GM19438 (cell line): ENCODE measurements around the gene ZNF165.
"Not testable (repeated sequence)": the region's sequence is repeated elsewhere in the genome, so short reads cannot be mapped to it uniquely, and the experiment has no call there.

Experiments used
- ATAC-seq: cut with Tn5 transposase; IDR thresholded peaks from one replicate; pipeline ENCODE4 v1.9.1; 2021; ENCODE audit warnings: low read depth; ENCODE audit not compliant: unreplicated experiment

Gene ZNF165

GRCh38 chr6:28118217-28118616 lies 37.8 kb downstream of the ZNF165 start:
- ATAC-seq: no peak

DNA sequence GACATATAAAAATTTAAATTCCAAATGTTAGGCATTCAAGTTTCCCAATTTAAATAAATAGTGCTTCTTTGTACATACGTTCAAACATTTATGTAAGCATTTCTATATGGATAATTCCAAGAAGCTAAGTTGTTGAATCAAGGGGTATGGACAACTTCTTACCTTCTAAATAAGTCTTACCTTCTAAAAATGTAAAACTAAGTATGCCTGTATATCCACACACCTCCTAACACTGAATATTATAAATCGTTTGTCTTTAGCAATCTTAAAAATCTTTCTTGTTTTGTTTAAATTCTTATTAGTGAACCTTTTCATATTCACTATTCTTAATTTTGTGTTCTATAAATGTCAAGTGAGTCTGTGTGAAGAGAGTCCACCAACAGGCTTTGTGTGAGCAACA lies 41.5 kb downstream of the ZNF165 start:
- ATAC-seq: no peak

DNA sequence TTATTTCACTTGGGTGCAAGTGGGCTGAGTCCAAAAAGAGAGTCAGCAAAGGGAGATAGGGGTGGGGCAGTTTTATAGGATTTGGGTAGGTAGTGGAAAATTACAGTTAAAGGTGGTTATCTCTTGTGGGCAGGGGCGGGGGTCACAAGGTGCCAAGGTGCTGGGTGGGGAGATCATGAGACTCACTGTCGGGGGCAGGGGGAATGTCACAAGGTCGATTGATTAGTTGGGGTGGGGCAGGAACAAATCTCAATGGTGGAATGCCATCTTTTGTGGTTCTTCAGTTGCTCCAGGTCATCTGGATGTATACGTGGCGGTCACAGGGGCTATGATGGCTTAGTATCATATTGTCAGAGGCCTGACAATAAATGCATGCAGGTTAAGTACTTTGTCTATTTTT lies 41.9 kb downstream of the ZNF165 start:
- ATAC-seq: not testable (repeated sequence)

GRCh38 chr6:28124350-28124970 lies 44.1 kb downstream of the ZNF165 start, which contains the start of gene ZSCAN16:
TSS of gene ZSCAN16 (plus strand) at chr6:28124609. CDS start at chr6:28125444, 835 bp downstream.
- peak; percentile 97 for ATAC-seq

GRCh38 chr6:28124971-28125353 lies 44.6 kb downstream of the ZNF165 start:
- ATAC-seq: no peak

DNA sequence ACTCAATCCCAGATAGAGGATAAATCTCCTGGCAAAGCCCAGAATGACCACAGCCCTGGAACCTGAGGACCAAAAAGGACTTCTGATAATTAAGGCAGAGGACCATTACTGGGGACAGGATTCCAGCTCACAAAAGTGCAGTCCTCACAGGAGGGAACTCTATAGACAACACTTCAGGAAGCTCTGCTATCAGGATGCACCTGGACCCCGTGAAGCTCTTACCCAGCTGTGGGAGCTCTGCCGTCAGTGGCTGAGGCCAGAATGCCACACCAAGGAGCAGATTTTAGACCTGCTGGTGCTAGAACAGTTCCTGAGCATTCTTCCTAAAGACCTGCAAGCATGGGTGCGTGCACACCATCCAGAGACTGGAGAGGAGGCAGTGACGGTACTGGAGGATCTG lies 45.0 kb downstream of the ZNF165 start:
- no peak for ATAC-seq

DNA sequence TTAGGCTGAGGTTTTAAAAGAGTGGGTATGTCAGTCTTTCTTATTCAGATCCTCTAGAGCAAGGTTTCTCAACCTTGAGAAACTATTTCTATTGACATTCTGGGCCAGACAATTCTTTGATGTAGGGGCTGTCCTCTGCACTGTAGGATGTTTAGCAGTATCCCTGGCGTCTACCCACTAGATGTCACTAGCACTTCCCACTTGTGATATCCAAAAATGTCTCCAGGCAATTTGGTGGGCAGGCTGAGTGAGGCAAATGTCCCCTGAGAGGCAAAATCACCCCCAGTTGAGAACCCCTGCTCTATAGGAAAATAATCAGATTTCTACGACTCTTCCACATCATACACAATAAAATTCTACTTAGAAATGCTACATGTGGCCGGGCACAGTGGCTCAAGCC lies 53.6 kb downstream of the ZNF165 start:
- no peak for ATAC-seq

GRCh38 chr6:28134716-28135115 lies 54.3 kb downstream of the ZNF165 start:
- ATAC-seq: no peak

- ATAC-seq: no peak
These were observed 55.0 kb downstream of the ZNF165 start for GRCh38 chr6:28135393-28135792.

GRCh38 chr6:28136585-28137504 lies 56.5 kb downstream of the ZNF165 start:
- peak; percentile 51 for ATAC-seq

DNA sequence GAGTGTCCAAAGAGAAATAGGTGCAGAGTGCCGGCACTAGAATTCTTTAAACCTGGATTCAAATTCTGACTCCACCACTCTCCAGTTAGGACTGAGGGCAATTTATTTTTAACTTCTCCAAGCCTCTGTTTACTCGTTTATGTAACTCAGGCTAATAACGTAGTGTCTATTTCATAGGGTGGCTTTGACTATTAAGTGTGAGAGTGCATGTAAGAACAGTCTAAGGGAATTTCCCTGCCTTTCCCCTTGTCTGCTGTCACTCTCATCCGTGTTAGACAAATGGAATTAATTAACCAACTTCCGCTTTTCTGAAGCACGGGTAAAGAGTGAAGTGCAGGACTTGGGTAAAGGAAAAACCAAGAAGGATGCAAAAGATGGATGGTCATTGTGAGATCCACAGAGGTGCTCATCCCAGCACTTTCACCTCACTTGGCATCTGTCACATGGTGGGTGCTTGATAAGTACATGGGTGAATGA lies 57.2 kb downstream of the ZNF165 start:
- ATAC-seq: no peak
